ENCODE measurements around the gene C1orf167. TPM values are rescaled to one million over a fixed set of nuclear protein-coding genes. Genes with fewer than 3 reads are reported as not detected.
"Not testable (repeated sequence)": the region's sequence is repeated elsewhere in the genome, so short reads cannot be mapped to it uniquely, and the experiment has no call there.

Gene C1orf167
- total RNA-seq, 3 donors from 2014 or later = 0.60 TPM; not detected in 2

DNA sequence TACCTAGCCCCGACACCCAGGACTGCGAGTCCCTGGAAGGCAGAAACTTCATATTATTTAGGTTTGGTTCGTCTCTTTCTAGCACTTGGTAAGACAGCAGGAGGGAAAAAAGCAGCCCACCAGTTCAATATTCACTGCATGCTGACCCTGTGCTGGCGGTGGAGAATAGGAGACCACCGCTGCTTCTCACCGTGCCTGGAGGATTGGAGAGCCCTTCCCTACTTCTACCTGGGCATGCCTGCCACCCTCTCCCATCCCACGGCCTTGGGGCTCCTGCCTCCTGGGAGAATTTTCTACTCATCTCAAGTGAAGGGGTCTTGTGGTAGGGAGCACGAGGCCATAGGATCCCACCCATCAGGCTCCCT lies 38.4 kb downstream of the C1orf167 start:
- peaks cover 29% of the 10 kb centered on the region for H3K4me1 ChIP-seq (ENCODE audit: low read depth)
- ATAC-seq = no peak
- no peaks in the 10 kb centered on the region for H3K9me3 ChIP-seq
- intact Hi-C loops (cut with DNase I, micrococcal nuclease) = no loop called here
- no peaks in the 10 kb centered on the region for H3K36me3 ChIP-seq (ENCODE audit: low read depth)
- TF ChIP-seq, protein P1, sequence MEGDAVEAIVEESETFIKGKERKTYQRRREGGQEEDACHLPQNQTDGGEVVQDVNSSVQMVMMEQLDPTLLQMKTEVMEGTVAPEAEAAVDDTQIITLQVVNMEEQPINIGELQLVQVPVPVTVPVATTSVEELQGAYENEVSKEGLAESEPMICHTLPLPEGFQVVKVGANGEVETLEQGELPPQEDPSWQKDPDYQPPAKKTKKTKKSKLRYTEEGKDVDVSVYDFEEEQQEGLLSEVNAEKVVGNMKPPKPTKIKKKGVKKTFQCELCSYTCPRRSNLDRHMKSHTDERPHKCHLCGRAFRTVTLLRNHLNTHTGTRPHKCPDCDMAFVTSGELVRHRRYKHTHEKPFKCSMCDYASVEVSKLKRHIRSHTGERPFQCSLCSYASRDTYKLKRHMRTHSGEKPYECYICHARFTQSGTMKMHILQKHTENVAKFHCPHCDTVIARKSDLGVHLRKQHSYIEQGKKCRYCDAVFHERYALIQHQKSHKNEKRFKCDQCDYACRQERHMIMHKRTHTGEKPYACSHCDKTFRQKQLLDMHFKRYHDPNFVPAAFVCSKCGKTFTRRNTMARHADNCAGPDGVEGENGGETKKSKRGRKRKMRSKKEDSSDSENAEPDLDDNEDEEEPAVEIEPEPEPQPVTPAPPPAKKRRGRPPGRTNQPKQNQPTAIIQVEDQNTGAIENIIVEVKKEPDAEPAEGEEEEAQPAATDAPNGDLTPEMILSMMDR (IDR thresholded peaks at IDR 0.05) = no peak
- peak in 1 of 3 donors; percentile 16 for DNase-seq
- H3K4me3 ChIP-seq = no peak overlapping the region

GRCh38 chr1:11800756-11801433 lies 38.9 kb downstream of the C1orf167 start:
- no peaks in the 10 kb centered on the region for H3K9me3 ChIP-seq
- ATAC-seq = no peak
- peaks cover 29% of the 10 kb centered on the region for H3K4me1 ChIP-seq (ENCODE audit: low read depth)
- TF ChIP-seq, protein P1 (IDR thresholded peaks at IDR 0.05) = no peak
- H3K36me3 ChIP-seq (ENCODE audit: low read depth) = no peaks in the 10 kb centered on the region
- no peak overlapping the region for H3K4me3 ChIP-seq
- intact Hi-C loops (cut with DNase I, micrococcal nuclease) = no loop called here
- peak in 1 of 3 donors; percentile 17 for DNase-seq

GRCh38 chr1:11802616-11802972 lies 40.6 kb downstream of the C1orf167 start:
- no peaks in the 10 kb centered on the region for H3K9me3 ChIP-seq
- intact Hi-C loops (cut with DNase I, micrococcal nuclease) = no loop called here
- DNase-seq = no peak
- TF ChIP-seq, protein P1 (IDR thresholded peaks at IDR 0.05) = no peak
- no peak for ATAC-seq
- H3K4me3 ChIP-seq = no peak overlapping the region
- H3K36me3 ChIP-seq (ENCODE audit: low read depth) = no peaks in the 10 kb centered on the region
- H3K4me1 ChIP-seq (ENCODE audit: low read depth) = peaks cover 39% of the 10 kb centered on the region

- TF ChIP-seq, protein P1 (IDR thresholded peaks at IDR 0.05) = no peak
These were observed 41.2 kb downstream of the C1orf167 start for GRCh38 chr1:11802973-11803885.

DNA sequence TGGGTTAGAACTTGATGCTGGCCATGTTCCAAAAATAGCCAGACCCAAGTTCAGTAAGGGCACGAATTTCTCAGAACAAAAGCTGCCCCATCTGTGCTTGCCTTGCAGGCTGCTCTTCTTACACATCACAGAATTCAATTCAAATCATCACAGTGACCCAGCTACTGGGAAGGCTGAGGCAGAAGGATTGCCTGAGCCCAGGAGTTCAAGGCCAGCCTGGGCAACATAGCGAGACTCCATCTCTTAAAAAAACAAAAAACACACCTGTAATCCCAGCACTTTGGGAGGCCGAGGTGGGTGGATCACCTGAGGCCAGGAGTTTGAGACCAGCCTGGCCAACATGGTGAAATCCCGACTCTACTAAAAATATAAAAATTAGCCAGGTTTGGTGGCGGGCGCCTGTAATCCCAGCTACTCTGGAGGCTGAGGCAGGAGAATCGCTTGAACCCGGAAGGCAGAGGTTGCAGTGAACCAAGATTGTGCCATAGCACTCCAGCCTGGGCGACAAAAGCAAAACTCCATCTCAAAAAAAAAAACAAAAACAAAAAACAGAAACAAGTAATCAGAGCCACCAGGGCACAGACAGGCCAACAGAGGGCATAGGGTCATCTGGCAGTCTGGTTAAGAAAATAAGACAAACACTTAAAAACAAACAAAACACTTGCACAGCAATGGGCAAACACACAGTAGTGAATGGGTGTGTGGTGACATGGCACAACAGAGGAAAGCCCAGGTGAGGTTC lies 42.1 kb downstream of the C1orf167 start:
- H3K36me3 ChIP-seq (ENCODE audit: low read depth); DNase-seq; ATAC-seq; H3K4me3 ChIP-seq; H3K9me3 ChIP-seq; intact Hi-C loops (cut with DNase I, micrococcal nuclease): not testable (repeated sequence)
- peaks cover 42% of the 10 kb centered on the region for H3K4me1 ChIP-seq (ENCODE audit: low read depth)

More at GRCh38 chr1:11802973-11803885, 41.2 kb downstream of the C1orf167 start:
- intact Hi-C loops (cut with DNase I, micrococcal nuclease) = no loop called here
- ATAC-seq = peak; percentile 53
- Histone ChIP-seq H3K4me3 (peak overlapping the region; percentile 27), H3K36me3 (ENCODE audit: low read depth) (no peaks in the 10 kb centered on the region), H3K4me1 (ENCODE audit: low read depth) (peaks cover 42% of the 10 kb centered on the region), H3K9me3 (no peaks in the 10 kb centered on the region)
- DNase-seq = peak; percentile 90 to 95 (median 91)
